ENCODE measurements around the gene RNF220. TPM values are rescaled to one million over a fixed set of nuclear protein-coding genes. Genes with fewer than 3 reads are reported as not detected.

Gene RNF220
- total and polyA plus RNA-seq, 2 of the 13 experiments (the other 11 are each of a cell fraction or from before 2014, with no cell fraction given): 48.2 to 72.1 TPM

DNA sequence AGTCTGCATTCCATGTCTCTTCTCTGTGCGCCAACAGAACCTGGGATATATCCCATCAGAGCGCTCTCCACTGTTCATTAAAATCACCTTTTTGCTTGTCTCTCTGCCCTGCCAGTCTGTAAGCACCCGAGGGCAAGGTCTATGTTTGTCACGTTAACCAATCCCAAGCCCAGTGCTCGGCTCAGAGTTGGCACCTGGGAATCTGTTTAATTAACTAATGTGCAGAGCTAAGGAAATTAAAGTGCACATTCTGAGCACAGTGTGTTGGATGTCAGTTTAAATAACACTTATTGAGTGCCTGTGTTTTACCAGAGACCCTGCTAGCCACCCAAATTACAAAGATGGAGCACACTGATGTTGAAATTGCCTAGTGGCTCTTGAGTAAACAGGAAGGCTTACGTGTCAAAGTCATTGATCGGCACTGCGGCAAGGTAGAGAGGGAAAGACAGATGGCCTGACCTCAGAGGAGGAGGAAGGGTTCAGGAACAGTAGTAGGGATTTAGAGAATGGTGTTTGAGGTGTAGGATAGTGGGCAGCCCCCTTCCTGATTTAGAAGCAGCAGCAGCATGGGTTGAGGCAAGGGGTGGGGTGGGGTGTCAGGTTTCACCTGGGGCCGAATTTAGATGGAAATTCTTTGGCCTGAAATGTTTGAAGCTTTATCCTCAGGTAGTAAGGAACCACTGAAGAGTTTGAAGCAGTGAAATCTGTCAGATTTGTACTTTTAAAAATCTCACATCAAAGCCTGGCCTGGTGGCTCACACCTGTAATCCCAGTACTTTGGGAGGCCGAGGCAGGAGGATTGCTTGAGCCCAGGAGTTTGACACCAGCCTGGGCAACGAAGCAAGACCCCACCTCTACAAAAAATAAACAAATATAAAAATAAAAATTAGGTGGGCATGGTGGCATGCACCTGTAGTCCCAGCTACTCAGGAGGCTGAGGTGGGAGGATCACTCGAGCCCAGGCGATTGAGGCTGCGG, 277.1 kb downstream of the RNF220 start (continued):
- TF ChIP-seq, protein P1, sequence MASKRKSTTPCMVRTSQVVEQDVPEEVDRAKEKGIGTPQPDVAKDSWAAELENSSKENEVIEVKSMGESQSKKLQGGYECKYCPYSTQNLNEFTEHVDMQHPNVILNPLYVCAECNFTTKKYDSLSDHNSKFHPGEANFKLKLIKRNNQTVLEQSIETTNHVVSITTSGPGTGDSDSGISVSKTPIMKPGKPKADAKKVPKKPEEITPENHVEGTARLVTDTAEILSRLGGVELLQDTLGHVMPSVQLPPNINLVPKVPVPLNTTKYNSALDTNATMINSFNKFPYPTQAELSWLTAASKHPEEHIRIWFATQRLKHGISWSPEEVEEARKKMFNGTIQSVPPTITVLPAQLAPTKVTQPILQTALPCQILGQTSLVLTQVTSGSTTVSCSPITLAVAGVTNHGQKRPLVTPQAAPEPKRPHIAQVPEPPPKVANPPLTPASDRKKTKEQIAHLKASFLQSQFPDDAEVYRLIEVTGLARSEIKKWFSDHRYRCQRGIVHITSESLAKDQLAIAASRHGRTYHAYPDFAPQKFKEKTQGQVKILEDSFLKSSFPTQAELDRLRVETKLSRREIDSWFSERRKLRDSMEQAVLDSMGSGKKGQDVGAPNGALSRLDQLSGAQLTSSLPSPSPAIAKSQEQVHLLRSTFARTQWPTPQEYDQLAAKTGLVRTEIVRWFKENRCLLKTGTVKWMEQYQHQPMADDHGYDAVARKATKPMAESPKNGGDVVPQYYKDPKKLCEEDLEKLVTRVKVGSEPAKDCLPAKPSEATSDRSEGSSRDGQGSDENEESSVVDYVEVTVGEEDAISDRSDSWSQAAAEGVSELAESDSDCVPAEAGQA (IDR thresholded peaks at IDR 0.05; ENCODE audit: low read depth): no peak; the same call in 1 of the 2 replicates
- TF ChIP-seq, protein P1 (CRISPR knock-in tag; IDR thresholded peaks at IDR 0.05; ENCODE audit: borderline replicate concordance): no peak
- TF ChIP-seq, protein P2, sequence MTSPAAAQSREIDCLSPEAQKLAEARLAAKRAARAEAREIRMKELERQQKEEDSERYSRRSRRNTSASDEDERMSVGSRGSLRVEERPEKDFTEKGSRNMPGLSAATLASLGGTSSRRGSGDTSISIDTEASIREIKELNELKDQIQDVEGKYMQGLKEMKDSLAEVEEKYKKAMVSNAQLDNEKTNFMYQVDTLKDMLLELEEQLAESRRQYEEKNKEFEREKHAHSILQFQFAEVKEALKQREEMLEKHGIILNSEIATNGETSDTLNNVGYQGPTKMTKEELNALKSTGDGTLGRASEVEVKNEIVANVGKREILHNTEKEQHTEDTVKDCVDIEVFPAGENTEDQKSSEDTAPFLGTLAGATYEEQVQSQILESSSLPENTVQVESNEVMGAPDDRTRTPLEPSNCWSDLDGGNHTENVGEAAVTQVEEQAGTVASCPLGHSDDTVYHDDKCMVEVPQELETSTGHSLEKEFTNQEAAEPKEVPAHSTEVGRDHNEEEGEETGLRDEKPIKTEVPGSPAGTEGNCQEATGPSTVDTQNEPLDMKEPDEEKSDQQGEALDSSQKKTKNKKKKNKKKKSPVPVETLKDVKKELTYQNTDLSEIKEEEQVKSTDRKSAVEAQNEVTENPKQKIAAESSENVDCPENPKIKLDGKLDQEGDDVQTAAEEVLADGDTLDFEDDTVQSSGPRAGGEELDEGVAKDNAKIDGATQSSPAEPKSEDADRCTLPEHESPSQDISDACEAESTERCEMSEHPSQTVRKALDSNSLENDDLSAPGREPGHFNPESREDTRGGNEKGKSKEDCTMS (CRISPR knock-in tag; conservative IDR thresholded peaks at IDR 0.05): no peak
- peak; percentile 80; the same call in 1 of the 2 replicates for TF ChIP-seq YEATS4 (CRISPR knock-in tag; IDR thresholded peaks at IDR 0.05; ENCODE audit: borderline replicate concordance)
- TF ChIP-seq FOXM1 (CRISPR knock-in tag; IDR thresholded peaks at IDR 0.05): no peak
- no peak for TF ChIP-seq ZNF180 (CRISPR knock-in tag; IDR thresholded peaks at IDR 0.05; ENCODE audit: borderline replicate concordance, low read depth)
- no peak for TF ChIP-seq ATAD3A (CRISPR knock-in tag; IDR thresholded peaks at IDR 0.05)
- TF ChIP-seq ZNF781 (CRISPR knock-in tag; IDR thresholded peaks at IDR 0.05; ENCODE audit: borderline replicate concordance, not compliant biosample characterization): peak; percentile 77
- TF ChIP-seq SRSF9 (IDR thresholded peaks at IDR 0.05; ENCODE audit: borderline replicate concordance, insufficient read depth, low read depth, low read length, poor library complexity, severe bottlenecking): no peak
- TF ChIP-seq ZNF30 (CRISPR knock-in tag; IDR thresholded peaks at IDR 0.05): no peak
- peak in 1 of 2 experiments; percentile 72; a peak in 1 of 4 replicates for TF ChIP-seq KLF16 (CRISPR knock-in tag; IDR thresholded peaks at IDR 0.05)
- TF ChIP-seq NAIF1 (CRISPR knock-in tag; IDR thresholded peaks at IDR 0.05; ENCODE audit: borderline replicate concordance): 0 out of 2 replicates have a peak, but pooled peaks have one; percentile 50
- TF ChIP-seq ADNP (CRISPR knock-in tag; IDR thresholded peaks at IDR 0.05): no peak
- TF ChIP-seq MATR3 (CRISPR knock-in tag; IDR thresholded peaks at IDR 0.05): no peak
- peak; percentile 97 for TF ChIP-seq ASH2L (IDR thresholded peaks at IDR 0.05; ENCODE audit: insufficient read length, low read depth, low read length)
- TF ChIP-seq ZBTB1 (CRISPR knock-in tag; IDR thresholded peaks at IDR 0.05; ENCODE audit: borderline replicate concordance): no peak
- no peak for TF ChIP-seq ZNF761 (CRISPR knock-in tag; conservative IDR thresholded peaks at IDR 0.05)
- TF ChIP-seq, protein P3, sequence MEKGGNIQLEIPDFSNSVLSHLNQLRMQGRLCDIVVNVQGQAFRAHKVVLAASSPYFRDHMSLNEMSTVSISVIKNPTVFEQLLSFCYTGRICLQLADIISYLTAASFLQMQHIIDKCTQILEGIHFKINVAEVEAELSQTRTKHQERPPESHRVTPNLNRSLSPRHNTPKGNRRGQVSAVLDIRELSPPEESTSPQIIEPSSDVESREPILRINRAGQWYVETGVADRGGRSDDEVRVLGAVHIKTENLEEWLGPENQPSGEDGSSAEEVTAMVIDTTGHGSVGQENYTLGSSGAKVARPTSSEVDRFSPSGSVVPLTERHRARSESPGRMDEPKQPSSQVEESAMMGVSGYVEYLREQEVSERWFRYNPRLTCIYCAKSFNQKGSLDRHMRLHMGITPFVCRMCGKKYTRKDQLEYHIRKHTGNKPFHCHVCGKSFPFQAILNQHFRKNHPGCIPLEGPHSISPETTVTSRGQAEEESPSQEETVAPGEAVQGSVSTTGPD (CRISPR knock-in tag; IDR thresholded peaks at IDR 0.05): no peak
